Activated CD4-positive, CD25-positive, alpha-beta regulatory T cell treated with anti-CD3 and anti-CD28 coated beads, Interleukin-2, amount 50 U/mL, for 16 hours (primary cell): ENCODE data around the gene EVI5L.

ENCODE experiments used
- DNase-seq: peaks from one replicate; pipeline ENCODE4 v3.0.0-alpha.2; 2020; ENCODE audit warnings: low read depth, low spot score

EVI5L gene

GRCh38 chr19:7911508-7912143 is 81.6 kb downstream of the EVI5L start:
- no peak for DNase-seq

- DNase-seq, result no peak
These were observed 82.2 kb downstream of the EVI5L start for GRCh38 chr19:7912144-7912696.

GRCh38 chr19:7912697-7913564 is 82.9 kb downstream of the EVI5L start:
- no peak for DNase-seq

GRCh38 chr19:7913652-7914051 is 83.6 kb downstream of the EVI5L start:
- no peak for DNase-seq

- DNase-seq, result no peak
These were observed 84.1 kb downstream of the EVI5L start for GRCh38 chr19:7914099-7914498.
